ENCODE measurements around the gene GPR34.
"Not testable (repeated sequence)": the region's sequence is repeated elsewhere in the genome, so short reads cannot be mapped to it uniquely, and the experiment has no call there.

- TF ChIP-seq CTCF, POLR2AphosphoS5 (IDR thresholded peaks at IDR 0.05): not testable (repeated sequence)
Observed at GRCh38 chrX:41719610-41720009, 30.8 kb downstream of the GPR34 start.

Data from prostate gland (tissue), 2 donors.